Transverse colon (tissue), 4 donors: Measurements from ENCODE around the gene HCAR3. TPM values are rescaled to one million over a fixed set of nuclear protein-coding genes. Genes with fewer than 3 reads are reported as not detected.
"Not testable (repeated sequence)": the region's sequence is repeated elsewhere in the genome, so short reads cannot be mapped to it uniquely, and the experiment has no call there.

ENCODE experiments used
- DNase-seq: peaks from one replicate; pipeline ENCODE4 v3.0.0-alpha.2; 2019
- H3K27ac ChIP-seq, 4 donors: fragments of 200-600 bp; sonication (generic); 2 replicates each; pipeline ENCODE4 v1.5.1; 2016 to 2018; ENCODE audit warnings: inconsistent platforms in 4 of 4
- H3K27me3 ChIP-seq: fragments of 200-600 bp; sonication (generic); 2 replicates; pipeline ENCODE4 v1.5.1; 2017; ENCODE audit warnings: inconsistent platforms
- H3K36me3 ChIP-seq, 4 donors: fragments of 200-600 bp; sonication (generic); 2 replicates each; pipeline ENCODE4 v1.5.1; 2017 to 2019; ENCODE audit warnings: inconsistent platforms in 4 of 4
- H3K4me1 ChIP-seq, 4 donors: fragments of 200-600 bp; sonication (generic); 2 replicates each; pipeline ENCODE4 v1.5.1; 2017 to 2020; ENCODE audit warnings: inconsistent platforms in 4 of 4
- H3K4me3 ChIP-seq, 4 donors: fragments of 200-600 bp; sonication (generic); 1 replicate in 1 of 4; 2 replicates in 3 of 4; pipeline versions ENCODE4 v1.5.1 to v1.6.1; 2017 to 2019; ENCODE audit warnings: inconsistent platforms in 4 of 4
- H3K9me3 ChIP-seq, 2 donors: fragments of 200-600 bp; sonication (generic); 2 replicates each; pipeline ENCODE4 v1.5.1; 2017 to 2019; ENCODE audit warnings: inconsistent platforms in 2 of 2
- EP300 ChIP-seq: sonication (generic); formaldehyde crosslinking; IDR thresholded peaks from one replicate; pipeline ENCODE4 v1.6.1; 2017; ENCODE audit warnings: antibody characterized with exemption, low read depth
- POLR2A ChIP-seq: fragments of 450-650 bp; IDR thresholded peaks from one replicate; pipeline ENCODE4 v1.6.1; 2016; ENCODE audit warnings: antibody characterized with exemption, mild to moderate bottlenecking, moderate library complexity
- POLR2AphosphoS5 ChIP-seq, 3 donors: sonication (generic); formaldehyde crosslinking; IDR thresholded peaks; one replicate each; pipeline ENCODE4 v1.6.1; 2016; ENCODE audit warnings: antibody characterized with exemption in 3 of 3
- WGBS, 2 donors: methylation state at CpG; one replicate each; pipeline ENCODE4 v1.1.5; 2018; ENCODE audit warnings: low coverage in 1 of 2; 5-methylcytosine and 5-hydroxymethylcytosine counted together
- in situ Hi-C, 4 donors: fragments of 200-750 bp; cut with MboI; loops; one replicate each; pipeline versions ENCODE4 v1.15.0 to v1.15.1; 2017; ENCODE audit warnings: low sequenced_read_pairs in 3 of 4, low pct_ligation_motif_present in 1 of 4, low pct_unique_long_range_greater_than_20kb in 1 of 4
- intact Hi-C: fragments of 100-400 bp; cut with DNase I; formaldehyde crosslinking; loops from one replicate; pipeline ENCODE4 v1.15.1; 2023; ENCODE audit warnings: low total_unique reads
- total RNA-seq, 4 donors: library from RNA; depleted of rRNA; stranded (reverse); fragments of >200 nt; gene quantifications; one replicate each; pipeline ENCODE4 v1.1.0, GENCODE V29; 2016
- TF ChIP-seq, protein P1 (sequence below), 5 experiments: fragments of 200-600 bp in 3 of 5; fragments of 450-650 bp in 2 of 5; sonication (generic) in 3 of 5; IDR thresholded peaks; 1 replicate in 2 of 5; 2 replicates in 3 of 5; pipeline ENCODE4 v1.5.1; 2016 to 2017; ENCODE audit warnings: antibody characterized with exemption in 5 of 5, inconsistent platforms in 3 of 5, mild to moderate bottlenecking in 2 of 5, moderate library complexity in 1 of 5

HCAR3 gene
- total RNA-seq, 4 donors from 2014 or later, result not detected

- intact Hi-C loops, result no loop called here
- H3K4me3 ChIP-seq, result no peak overlapping the region
These were observed 28.3 kb downstream of the HCAR3 start for GRCh38 chr12:122688291-122688690.

GRCh38 chr12:122687086-122687485 lies 29.5 kb downstream of the HCAR3 start:
- Histone ChIP-seq H3K27ac (peak overlapping the region in 1 of 4 donors; percentile 60), H3K9me3 (no peaks in the 10 kb centered on the region), H3K27me3 (no peaks in the 10 kb centered on the region), H3K4me3 (no peak overlapping the region), H3K4me1 (no peaks in the 10 kb centered on the region), H3K36me3 (no peaks in the 10 kb centered on the region)
- in situ Hi-C loops, result no loop called here
- TF ChIP-seq POLR2AphosphoS5 (IDR thresholded peaks at IDR 0.05) (no peak), EP300 (no peak), POLR2A (no peak)
- TF ChIP-seq, protein P1, sequence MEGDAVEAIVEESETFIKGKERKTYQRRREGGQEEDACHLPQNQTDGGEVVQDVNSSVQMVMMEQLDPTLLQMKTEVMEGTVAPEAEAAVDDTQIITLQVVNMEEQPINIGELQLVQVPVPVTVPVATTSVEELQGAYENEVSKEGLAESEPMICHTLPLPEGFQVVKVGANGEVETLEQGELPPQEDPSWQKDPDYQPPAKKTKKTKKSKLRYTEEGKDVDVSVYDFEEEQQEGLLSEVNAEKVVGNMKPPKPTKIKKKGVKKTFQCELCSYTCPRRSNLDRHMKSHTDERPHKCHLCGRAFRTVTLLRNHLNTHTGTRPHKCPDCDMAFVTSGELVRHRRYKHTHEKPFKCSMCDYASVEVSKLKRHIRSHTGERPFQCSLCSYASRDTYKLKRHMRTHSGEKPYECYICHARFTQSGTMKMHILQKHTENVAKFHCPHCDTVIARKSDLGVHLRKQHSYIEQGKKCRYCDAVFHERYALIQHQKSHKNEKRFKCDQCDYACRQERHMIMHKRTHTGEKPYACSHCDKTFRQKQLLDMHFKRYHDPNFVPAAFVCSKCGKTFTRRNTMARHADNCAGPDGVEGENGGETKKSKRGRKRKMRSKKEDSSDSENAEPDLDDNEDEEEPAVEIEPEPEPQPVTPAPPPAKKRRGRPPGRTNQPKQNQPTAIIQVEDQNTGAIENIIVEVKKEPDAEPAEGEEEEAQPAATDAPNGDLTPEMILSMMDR (IDR thresholded peaks at IDR 0.05), result no peak
- intact Hi-C loops, result no loop called here
- peak; percentile 48 for DNase-seq
- WGBS, 2 donors, result 12 to 47% methylated on average over 3 to 5 of the region's 5 CpGs

More at GRCh38 chr12:122688291-122688690, 28.3 kb downstream of the HCAR3 start:
- H3K9me3 ChIP-seq, result no peaks in the 10 kb centered on the region
- in situ Hi-C loops, result no loop called here
- H3K27me3 ChIP-seq, result no peaks in the 10 kb centered on the region
- peak in 1 of 3 donors; percentile 13 for TF ChIP-seq POLR2AphosphoS5 (IDR thresholded peaks at IDR 0.05)
- no peak for TF ChIP-seq EP300
- no peak for TF ChIP-seq POLR2A
- H3K36me3 ChIP-seq, result no peaks in the 10 kb centered on the region
- no peak for DNase-seq
- H3K27ac ChIP-seq, result peak overlapping the region in 3 of 4 donors; percentile 21 to 60 (median 43)
- no peaks in the 10 kb centered on the region for H3K4me1 ChIP-seq
- 63% methylated on average over 3 of the region's 3 CpGs; no CpG with 5 or more reads in 1 of the 2 donors for WGBS, 2 donors

DNA sequence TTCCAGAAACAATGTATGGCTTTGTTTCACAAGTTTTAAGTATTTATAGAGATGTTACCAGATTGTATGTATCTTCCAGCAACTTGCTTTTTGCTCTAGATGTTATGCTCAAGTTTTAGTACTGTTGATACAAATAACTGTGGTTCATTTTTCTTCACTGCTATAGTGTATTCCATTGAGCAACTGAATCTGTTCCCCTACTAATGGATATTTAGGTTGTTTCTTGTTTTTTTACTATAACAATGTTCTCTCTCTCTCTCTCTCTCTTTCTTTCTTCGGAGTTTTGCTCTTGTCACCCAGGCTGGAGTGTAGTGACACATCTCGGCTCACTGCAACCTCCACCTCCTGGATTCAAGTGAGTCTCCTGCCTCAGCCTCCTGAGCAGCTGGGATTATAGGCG lies 30.1 kb downstream of the HCAR3 start:
- H3K27me3 ChIP-seq, result no peaks in the 10 kb centered on the region
- no peak for DNase-seq
- in situ Hi-C loops (no loop called here), intact Hi-C loops (no loop called here)
- TF ChIP-seq POLR2AphosphoS5 (IDR thresholded peaks at IDR 0.05), result no peak
- TF ChIP-seq EP300, result no peak
- TF ChIP-seq, protein P1 (IDR thresholded peaks at IDR 0.05), result no peak
- no peak for TF ChIP-seq POLR2A
- no peaks in the 10 kb centered on the region for H3K9me3 ChIP-seq
- H3K36me3 ChIP-seq, result no peaks in the 10 kb centered on the region
- H3K27ac ChIP-seq, result no peak overlapping the region
- no peaks in the 10 kb centered on the region for H3K4me1 ChIP-seq
- 89% methylated on average over 3 of the region's 3 CpGs; no CpG with 5 or more reads in 1 of the 2 donors for WGBS, 2 donors
- H3K4me3 ChIP-seq, result no peak overlapping the region

DNA sequence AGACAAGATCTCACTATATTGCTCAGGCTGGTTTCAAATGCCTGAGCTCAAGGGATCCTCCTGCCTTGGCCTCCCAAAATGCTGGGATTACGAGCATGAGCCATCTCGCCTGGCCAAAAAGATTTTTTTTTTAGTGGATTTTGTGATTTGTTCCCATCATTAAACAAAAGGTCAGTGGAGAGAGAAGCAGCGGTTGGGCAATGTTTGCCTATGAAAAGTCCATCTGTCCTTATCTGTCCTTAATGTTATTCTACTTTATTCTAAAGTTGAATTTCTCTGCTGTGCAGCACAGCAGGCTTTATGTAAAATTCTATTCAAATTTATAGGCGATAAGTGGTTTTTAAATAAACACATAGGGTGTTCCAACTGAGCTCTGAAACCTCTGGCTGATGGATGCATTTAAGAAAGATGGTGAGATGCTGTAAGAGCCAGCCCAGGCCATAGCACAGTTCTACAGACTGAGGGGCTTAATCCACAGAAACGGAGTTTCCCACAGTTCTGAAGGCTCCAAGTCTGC lies 32.3 kb downstream of the HCAR3 start:
- no peak for DNase-seq
- Histone ChIP-seq H3K27me3 (no peaks in the 10 kb centered on the region), H3K27ac (no peak overlapping the region), H3K36me3 (no peaks in the 10 kb centered on the region), H3K4me3 (no peak overlapping the region), H3K9me3 (no peaks in the 10 kb centered on the region), H3K4me1 (no peaks in the 10 kb centered on the region)
- 78 to 84% methylated on average over 4 to 5 of the region's 5 CpGs for WGBS, 2 donors
- TF ChIP-seq EP300, result no peak
- TF ChIP-seq, protein P1 (IDR thresholded peaks at IDR 0.05), result no peak
- TF ChIP-seq POLR2A, result no peak
- no peak for TF ChIP-seq POLR2AphosphoS5 (IDR thresholded peaks at IDR 0.05)
- in situ Hi-C loops (no loop called here), intact Hi-C loops (no loop called here)

GRCh38 chr12:122681814-122682213 lies 34.8 kb downstream of the HCAR3 start:
- in situ Hi-C loops (no loop called here), intact Hi-C loops (no loop called here)
- H3K4me1 ChIP-seq, result no peaks in the 10 kb centered on the region
- H3K27ac ChIP-seq, result no peak overlapping the region
- no peak for DNase-seq
- TF ChIP-seq EP300 (no peak), POLR2A (no peak), POLR2AphosphoS5 (IDR thresholded peaks at IDR 0.05) (no peak)
- TF ChIP-seq, protein P1 (IDR thresholded peaks at IDR 0.05), result no peak
- 69 to 80% methylated on average over 1 to 4 of the region's 4 CpGs for WGBS, 2 donors
- no peaks in the 10 kb centered on the region for H3K36me3 ChIP-seq
- no peak overlapping the region for H3K4me3 ChIP-seq
- no peaks in the 10 kb centered on the region for H3K9me3 ChIP-seq
- no peaks in the 10 kb centered on the region for H3K27me3 ChIP-seq

GRCh38 chr12:122680989-122681388 lies 35.6 kb downstream of the HCAR3 start:
- DNase-seq, in situ Hi-C loops, H3K4me3 ChIP-seq, intact Hi-C loops, H3K27ac ChIP-seq, H3K4me1 ChIP-seq, H3K9me3 ChIP-seq, H3K36me3 ChIP-seq, H3K27me3 ChIP-seq: not testable (repeated sequence)
- 90 to 92% methylated on average over 4 to 6 of the region's 6 CpGs for WGBS, 2 donors

- H3K27ac ChIP-seq, in situ Hi-C loops, H3K4me1 ChIP-seq, H3K9me3 ChIP-seq, H3K36me3 ChIP-seq, DNase-seq, intact Hi-C loops, H3K4me3 ChIP-seq, H3K27me3 ChIP-seq: not testable (repeated sequence)
- 99% methylated on average over 31 of the region's 32 CpGs; no CpG with 5 or more reads in 1 of the 2 donors for WGBS, 2 donors
These were observed 39.8 kb downstream of the HCAR3 start for GRCh38 chr12:122676781-122677180.
